SK-N-SH treated with all-trans-retinoic acid at 6 μM for 48 hours (cell line): ENCODE data around the gene SHISA2.

ENCODE experiments used
- ATAC-seq: fragments of 200-7000 bp; cut with Tn5 transposase; 3 replicates; pipeline ENCODE4 v1.9.1; 2020; ENCODE audit warnings: mild to moderate bottlenecking, moderate library complexity
- ARNTL ChIP-seq: fragments of 450-650 bp; formaldehyde crosslinking; IDR thresholded peaks from 2 replicates; pipeline ENCODE4 v1.5.0; 2020; ENCODE audit warnings: low read depth, mild to moderate bottlenecking, moderate library complexity, borderline replicate concordance
- CSDC2 ChIP-seq: fragments of 250-450 bp; sonication (Bioruptor Pico); IDR thresholded peaks from 2 replicates; pipeline ENCODE4 v1.5.0; 2020; ENCODE audit warnings: mild to moderate bottlenecking, moderate library complexity
- ESRRG ChIP-seq: fragments of 250-450 bp; sonication (Bioruptor Pico); IDR thresholded peaks from 2 replicates; pipeline ENCODE4 v1.6.1; 2021; ENCODE audit warnings: mild to moderate bottlenecking
- GLIS3 ChIP-seq: fragments of 250-450 bp; sonication (Bioruptor Pico); IDR thresholded peaks from 2 replicates; pipeline ENCODE4 v1.5.0; 2020; ENCODE audit warnings: mild to moderate bottlenecking, moderate library complexity
- OSR1 ChIP-seq: fragments of 250-450 bp; sonication (Bioruptor Pico); IDR thresholded peaks from 2 replicates; pipeline ENCODE4 v1.8.0; 2022; ENCODE audit warnings: moderate library complexity, mild to moderate bottlenecking, inconsistent platforms
- PPARA ChIP-seq: fragments of 250-450 bp; sonication (Bioruptor Pico); IDR thresholded peaks from 2 replicates; pipeline ENCODE4 v1.5.0; 2020; ENCODE audit warnings: mild to moderate bottlenecking, borderline replicate concordance
- RARB ChIP-seq: fragments of 250-450 bp; sonication (Bioruptor Pico); IDR thresholded peaks from 2 replicates; pipeline ENCODE4 v1.8.0; 2021; ENCODE audit warnings: mild to moderate bottlenecking, moderate library complexity
- SNAI2 ChIP-seq: fragments of 250-450 bp; sonication (Bioruptor Pico); IDR thresholded peaks from 2 replicates; pipeline ENCODE4 v1.5.0; 2020; ENCODE audit warnings: mild to moderate bottlenecking, moderate library complexity
- TCF4 ChIP-seq: fragments of 250-450 bp; sonication (Bioruptor Pico); IDR thresholded peaks from 2 replicates; pipeline ENCODE4 v1.8.0; 2021; ENCODE audit warnings: mild to moderate bottlenecking, moderate library complexity, borderline replicate concordance
- ZC3H10 ChIP-seq: fragments of 250-450 bp; sonication (Bioruptor Pico); IDR thresholded peaks from 2 replicates; pipeline ENCODE4 v1.5.1; 2021; ENCODE audit warnings: mild to moderate bottlenecking, moderate library complexity
- ZFP3 ChIP-seq: fragments of 250-450 bp; sonication (Bioruptor Pico); IDR thresholded peaks from 2 replicates; pipeline ENCODE4 v1.5.0; 2020; ENCODE audit warnings: mild to moderate bottlenecking, moderate library complexity
- ZFP30 ChIP-seq: fragments of 450-650 bp; formaldehyde crosslinking; IDR thresholded peaks from 2 replicates; pipeline ENCODE4 v1.5.0; 2022; ENCODE audit warnings: mild to moderate bottlenecking, moderate library complexity
- ZNF565 ChIP-seq: fragments of 450-650 bp; formaldehyde crosslinking; conservative IDR thresholded peaks from 2 replicates; pipeline ENCODE4 v1.5.0; 2020; ENCODE audit warnings: low read depth, mild to moderate bottlenecking, moderate library complexity
- ZNF70 ChIP-seq: fragments of 450-650 bp; formaldehyde crosslinking; IDR thresholded peaks from 2 replicates; pipeline ENCODE4 v1.5.0; 2020; ENCODE audit warnings: mild to moderate bottlenecking, moderate library complexity
- ZNF8 ChIP-seq: fragments of 450-650 bp; formaldehyde crosslinking; IDR thresholded peaks from 2 replicates; pipeline ENCODE4 v1.5.0; 2020; ENCODE audit warnings: mild to moderate bottlenecking, moderate library complexity
- TF ChIP-seq, protein P1 (sequence below): fragments of 250-450 bp; sonication (Bioruptor Pico); IDR thresholded peaks from 2 replicates; pipeline ENCODE4 v1.5.0; 2020; ENCODE audit warnings: mild to moderate bottlenecking, moderate library complexity
- TF ChIP-seq, protein P2 (sequence below): fragments of 250-450 bp; sonication (Bioruptor Pico); IDR thresholded peaks from 2 replicates; pipeline ENCODE4 v1.5.1; 2021; ENCODE audit warnings: mild to moderate bottlenecking, moderate library complexity
- TF ChIP-seq, protein P3 (sequence below): fragments of 250-450 bp; sonication (Bioruptor Pico); IDR thresholded peaks from 2 replicates; pipeline ENCODE4 v1.5.1; 2020; ENCODE audit warnings: low read depth, mild to moderate bottlenecking, moderate library complexity
- TF ChIP-seq, protein P4 (sequence below): fragments of 250-450 bp; sonication (Bioruptor Pico); IDR thresholded peaks from 2 replicates; pipeline ENCODE4 v1.8.0; 2020; ENCODE audit warnings: mild to moderate bottlenecking, moderate library complexity, borderline replicate concordance

The SHISA2 gene

DNA sequence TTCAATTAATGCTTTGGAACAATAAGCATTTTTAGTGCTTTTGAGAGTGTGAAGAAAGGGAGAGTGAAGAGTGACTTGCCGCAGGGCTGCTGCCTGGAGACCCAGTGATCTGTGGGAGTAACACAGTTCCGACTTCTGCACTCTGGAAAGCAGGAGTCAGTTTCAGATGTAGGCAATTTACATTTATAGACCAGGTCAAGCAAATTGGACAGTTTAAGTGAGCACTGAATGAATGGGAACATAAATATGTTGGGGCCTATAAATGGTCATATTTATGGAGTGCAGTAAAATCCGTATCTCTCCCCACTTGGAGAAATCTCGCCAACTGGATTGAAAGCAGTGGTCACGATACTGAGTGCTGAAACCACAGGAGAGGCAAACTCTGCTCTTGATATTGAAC, 9.4 kb upstream of the SHISA2 start:
- ATAC-seq = no peak
- TF ChIP-seq, protein P1, sequence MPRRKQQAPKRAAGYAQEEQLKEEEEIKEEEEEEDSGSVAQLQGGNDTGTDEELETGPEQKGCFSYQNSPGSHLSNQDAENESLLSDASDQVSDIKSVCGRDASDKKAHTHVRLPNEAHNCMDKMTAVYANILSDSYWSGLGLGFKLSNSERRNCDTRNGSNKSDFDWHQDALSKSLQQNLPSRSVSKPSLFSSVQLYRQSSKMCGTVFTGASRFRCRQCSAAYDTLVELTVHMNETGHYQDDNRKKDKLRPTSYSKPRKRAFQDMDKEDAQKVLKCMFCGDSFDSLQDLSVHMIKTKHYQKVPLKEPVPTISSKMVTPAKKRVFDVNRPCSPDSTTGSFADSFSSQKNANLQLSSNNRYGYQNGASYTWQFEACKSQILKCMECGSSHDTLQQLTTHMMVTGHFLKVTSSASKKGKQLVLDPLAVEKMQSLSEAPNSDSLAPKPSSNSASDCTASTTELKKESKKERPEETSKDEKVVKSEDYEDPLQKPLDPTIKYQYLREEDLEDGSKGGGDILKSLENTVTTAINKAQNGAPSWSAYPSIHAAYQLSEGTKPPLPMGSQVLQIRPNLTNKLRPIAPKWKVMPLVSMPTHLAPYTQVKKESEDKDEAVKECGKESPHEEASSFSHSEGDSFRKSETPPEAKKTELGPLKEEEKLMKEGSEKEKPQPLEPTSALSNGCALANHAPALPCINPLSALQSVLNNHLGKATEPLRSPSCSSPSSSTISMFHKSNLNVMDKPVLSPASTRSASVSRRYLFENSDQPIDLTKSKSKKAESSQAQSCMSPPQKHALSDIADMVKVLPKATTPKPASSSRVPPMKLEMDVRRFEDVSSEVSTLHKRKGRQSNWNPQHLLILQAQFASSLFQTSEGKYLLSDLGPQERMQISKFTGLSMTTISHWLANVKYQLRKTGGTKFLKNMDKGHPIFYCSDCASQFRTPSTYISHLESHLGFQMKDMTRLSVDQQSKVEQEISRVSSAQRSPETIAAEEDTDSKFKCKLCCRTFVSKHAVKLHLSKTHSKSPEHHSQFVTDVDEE (CRISPR knock-in tag) = no peak
- TF ChIP-seq TCF4 (CRISPR knock-in tag) (no peak), PPARA (CRISPR knock-in tag) (no peak), ESRRG (no peak), GLIS3 (no peak), ARNTL (CRISPR knock-in tag) (no peak), ZFP3 (CRISPR knock-in tag) (no peak), CSDC2 (no peak), RARB (no peak), OSR1 (no peak), ZC3H10 (CRISPR knock-in tag) (no peak)
- TF ChIP-seq, protein P2, sequence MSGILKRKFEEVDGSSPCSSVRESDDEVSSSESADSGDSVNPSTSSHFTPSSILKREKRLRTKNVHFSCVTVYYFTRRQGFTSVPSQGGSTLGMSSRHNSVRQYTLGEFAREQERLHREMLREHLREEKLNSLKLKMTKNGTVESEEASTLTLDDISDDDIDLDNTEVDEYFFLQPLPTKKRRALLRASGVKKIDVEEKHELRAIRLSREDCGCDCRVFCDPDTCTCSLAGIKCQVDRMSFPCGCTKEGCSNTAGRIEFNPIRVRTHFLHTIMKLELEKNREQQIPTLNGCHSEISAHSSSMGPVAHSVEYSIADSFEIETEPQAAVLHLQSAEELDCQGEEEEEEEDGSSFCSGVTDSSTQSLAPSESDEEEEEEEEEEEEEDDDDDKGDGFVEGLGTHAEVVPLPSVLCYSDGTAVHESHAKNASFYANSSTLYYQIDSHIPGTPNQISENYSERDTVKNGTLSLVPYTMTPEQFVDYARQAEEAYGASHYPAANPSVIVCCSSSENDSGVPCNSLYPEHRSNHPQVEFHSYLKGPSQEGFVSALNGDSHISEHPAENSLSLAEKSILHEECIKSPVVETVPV (CRISPR knock-in tag) = no peak

DNA sequence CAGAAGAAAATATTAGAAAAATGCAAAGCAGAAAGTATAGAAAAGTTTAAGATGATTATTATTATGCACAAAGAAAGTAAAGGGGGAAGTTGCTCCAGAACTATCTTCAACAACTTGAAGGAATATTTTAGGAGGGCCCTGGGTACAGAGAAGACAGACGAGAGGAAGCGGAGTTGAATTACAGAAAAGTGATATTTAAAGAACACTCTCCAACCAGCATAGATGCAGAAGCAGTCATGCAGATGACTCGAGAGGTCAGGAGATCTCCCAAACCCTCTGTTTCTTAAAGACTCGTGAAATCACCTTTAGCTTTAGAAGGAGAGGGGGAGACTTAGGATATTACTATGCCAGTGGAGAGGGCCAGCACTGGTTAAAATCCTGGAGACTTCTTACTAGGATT, 8.5 kb upstream of the SHISA2 start:
- no peak for ATAC-seq
- TF ChIP-seq ZFP3 (CRISPR knock-in tag) = no peak

DNA sequence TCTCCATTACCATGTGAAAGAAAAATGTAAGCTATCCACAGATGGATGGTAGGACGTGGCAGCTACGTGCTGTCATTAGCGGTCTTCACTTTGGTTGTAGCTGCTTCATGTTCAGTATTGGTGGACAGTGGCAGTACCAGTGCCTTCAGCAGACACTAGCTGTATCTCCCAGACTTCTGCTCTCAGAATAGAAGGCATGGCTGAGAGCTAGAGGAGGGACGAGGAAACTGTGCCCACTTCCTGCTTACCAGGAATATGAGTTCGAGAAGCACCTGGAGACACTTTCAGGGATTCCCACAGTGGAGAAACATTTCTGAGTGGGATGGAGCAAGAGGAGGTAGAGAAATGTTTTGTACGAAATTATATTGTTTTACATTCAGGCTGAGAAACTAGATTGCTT, 6.9 kb upstream of the SHISA2 start:
- TF ChIP-seq ZNF8 (CRISPR knock-in tag) = no peak
- TF ChIP-seq ZFP30 (CRISPR knock-in tag) = no peak
- TF ChIP-seq TCF4 (CRISPR knock-in tag) = no peak
- no peak for TF ChIP-seq ZFP3 (CRISPR knock-in tag)
- ATAC-seq = no peak

DNA sequence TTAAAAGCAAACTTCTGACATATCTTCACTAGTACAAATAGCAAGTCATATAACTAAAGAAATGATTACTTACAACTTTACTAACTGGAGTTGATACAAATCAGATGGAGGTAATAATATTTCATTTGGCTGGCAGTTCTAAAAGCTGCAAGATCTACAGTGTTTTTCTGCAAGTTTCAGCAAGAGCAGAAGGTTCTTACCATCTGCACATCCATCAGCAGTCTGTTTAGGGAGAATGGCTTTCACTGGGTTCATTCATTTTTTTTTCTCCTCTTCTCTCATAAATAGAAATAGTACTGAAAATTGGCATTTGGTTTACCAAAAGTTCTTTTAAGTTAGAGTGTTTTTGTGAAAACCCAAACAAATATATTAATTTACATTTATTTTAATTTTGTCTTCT, 3.1 kb upstream of the SHISA2 start:
- ATAC-seq = no peak

DNA sequence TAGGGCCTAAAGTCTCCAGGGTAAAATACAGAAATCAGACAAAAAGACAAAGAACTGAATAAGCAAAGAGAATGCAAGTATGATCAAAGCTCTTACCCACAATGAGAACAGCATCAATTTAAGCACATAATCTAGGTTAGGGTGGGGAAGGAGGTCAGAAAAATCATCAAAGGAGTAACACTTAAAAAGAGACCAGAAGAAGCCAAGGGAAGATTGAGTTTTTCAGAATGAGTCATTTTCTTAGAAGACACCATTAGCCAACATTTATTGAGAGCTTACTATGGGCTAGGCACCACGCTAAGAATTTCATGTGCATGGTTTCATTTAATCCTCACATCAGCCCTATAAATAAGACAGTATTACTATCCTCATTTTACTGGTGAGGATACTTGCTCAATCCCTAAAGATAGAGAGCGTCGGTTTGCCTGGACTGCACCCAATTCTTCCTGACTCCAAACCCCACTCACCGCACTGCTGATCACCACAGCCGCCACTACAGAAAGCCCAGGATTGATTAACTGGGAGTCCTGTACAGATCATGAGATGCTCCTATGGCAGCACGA, 1.7 kb upstream of the SHISA2 start:
- TF ChIP-seq ZC3H10 (CRISPR knock-in tag) = no peak
- no peak for TF ChIP-seq RARB
- no peak for TF ChIP-seq OSR1
- TF ChIP-seq, protein P3, sequence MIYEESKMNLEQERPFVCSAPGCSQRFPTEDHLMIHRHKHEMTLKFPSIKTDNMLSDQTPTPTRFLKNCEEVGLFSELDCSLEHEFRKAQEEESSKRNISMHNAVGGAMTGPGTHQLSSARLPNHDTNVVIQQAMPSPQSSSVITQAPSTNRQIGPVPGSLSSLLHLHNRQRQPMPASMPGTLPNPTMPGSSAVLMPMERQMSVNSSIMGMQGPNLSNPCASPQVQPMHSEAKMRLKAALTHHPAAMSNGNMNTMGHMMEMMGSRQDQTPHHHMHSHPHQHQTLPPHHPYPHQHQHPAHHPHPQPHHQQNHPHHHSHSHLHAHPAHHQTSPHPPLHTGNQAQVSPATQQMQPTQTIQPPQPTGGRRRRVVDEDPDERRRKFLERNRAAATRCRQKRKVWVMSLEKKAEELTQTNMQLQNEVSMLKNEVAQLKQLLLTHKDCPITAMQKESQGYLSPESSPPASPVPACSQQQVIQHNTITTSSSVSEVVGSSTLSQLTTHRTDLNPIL (CRISPR knock-in tag) = no peak
- no peak for TF ChIP-seq ZFP30 (CRISPR knock-in tag)
- no peak for TF ChIP-seq ZFP3 (CRISPR knock-in tag)
- no peak for TF ChIP-seq PPARA (CRISPR knock-in tag)
- TF ChIP-seq, protein P4, sequence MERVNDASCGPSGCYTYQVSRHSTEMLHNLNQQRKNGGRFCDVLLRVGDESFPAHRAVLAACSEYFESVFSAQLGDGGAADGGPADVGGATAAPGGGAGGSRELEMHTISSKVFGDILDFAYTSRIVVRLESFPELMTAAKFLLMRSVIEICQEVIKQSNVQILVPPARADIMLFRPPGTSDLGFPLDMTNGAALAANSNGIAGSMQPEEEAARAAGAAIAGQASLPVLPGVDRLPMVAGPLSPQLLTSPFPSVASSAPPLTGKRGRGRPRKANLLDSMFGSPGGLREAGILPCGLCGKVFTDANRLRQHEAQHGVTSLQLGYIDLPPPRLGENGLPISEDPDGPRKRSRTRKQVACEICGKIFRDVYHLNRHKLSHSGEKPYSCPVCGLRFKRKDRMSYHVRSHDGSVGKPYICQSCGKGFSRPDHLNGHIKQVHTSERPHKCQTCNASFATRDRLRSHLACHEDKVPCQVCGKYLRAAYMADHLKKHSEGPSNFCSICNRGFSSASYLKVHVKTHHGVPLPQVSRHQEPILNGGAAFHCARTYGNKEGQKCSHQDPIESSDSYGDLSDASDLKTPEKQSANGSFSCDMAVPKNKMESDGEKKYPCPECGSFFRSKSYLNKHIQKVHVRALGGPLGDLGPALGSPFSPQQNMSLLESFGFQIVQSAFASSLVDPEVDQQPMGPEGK (CRISPR knock-in tag) = no peak
- no peak for TF ChIP-seq ZNF70 (CRISPR knock-in tag)
- no peak for ATAC-seq

More for the DNA sequence above, 3.1 kb upstream of the SHISA2 start:
- TF ChIP-seq SNAI2 (CRISPR knock-in tag) (no peak), RARB (no peak), ZNF565 (CRISPR knock-in tag) (no peak), OSR1 (no peak), GLIS3 (no peak), ZNF8 (CRISPR knock-in tag) (no peak)
